IPS DF 4.7 (cell line): Measurements from ENCODE around the gene KHDC1.
"Not testable (repeated sequence)": the region's sequence is repeated elsewhere in the genome, so short reads cannot be mapped to it uniquely, and the experiment has no call there.

ENCODE experiments used
- DNase-seq: peaks from one replicate; pipeline ENCODE4 v3.0.0-alpha.2; 2013; ENCODE audit warnings: low spot score; ENCODE audit errors: extremely low read depth

KHDC1 gene

DNA sequence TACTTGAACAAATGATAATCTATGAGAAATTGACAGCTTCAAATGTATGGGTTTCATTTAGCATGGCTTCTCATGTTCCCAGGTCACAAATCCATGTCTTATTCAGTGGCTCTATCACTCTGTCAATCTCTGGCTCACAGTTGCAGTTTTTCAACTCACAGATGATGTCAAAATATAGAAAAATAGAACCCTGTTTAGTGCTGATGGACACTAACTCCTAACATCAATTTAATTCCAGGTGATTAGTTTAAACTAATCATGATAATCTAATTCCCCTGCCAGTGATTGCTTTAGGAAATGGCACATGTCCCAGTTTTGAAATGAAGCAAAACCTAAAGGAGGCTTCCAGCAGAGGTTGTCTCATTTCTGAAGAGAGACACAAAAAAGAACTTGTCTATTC is 13.0 kb downstream of the KHDC1 start:
- DNase-seq, result no peak

DNA sequence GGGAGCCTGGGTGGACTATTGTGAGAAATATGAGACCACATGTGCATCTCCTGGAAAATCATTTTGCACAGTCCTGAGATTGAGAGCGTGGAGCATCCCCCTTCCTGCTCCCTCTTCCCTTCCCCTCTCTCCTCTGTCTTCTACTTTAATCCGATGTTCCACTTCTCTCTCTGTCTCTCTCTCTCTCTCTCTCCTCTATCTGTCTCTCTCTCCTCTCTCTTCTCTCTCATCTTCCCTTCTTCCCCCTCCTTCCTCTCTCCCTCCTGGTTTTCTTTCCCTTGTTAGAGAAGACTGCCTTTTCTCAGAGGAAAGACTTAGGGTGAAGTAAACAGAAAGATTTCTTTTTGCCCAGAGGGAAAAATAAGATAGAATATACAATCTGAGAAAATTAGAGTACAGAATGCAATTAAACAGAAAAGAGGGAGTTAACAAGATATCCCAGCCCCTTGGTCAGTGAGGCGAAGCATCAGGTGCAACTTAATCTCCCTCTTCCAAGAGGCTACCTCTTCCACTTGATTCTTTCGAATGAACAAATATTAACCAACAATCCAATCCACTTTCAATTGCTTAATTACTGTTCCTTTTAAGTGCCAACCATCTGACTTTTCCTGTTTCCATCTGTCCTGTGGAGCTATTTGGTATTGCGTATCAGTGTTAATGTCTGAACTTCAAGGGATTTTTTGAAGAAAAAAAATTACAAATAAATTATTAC is 14.6 kb downstream of the KHDC1 start:
- no peak for DNase-seq

DNA sequence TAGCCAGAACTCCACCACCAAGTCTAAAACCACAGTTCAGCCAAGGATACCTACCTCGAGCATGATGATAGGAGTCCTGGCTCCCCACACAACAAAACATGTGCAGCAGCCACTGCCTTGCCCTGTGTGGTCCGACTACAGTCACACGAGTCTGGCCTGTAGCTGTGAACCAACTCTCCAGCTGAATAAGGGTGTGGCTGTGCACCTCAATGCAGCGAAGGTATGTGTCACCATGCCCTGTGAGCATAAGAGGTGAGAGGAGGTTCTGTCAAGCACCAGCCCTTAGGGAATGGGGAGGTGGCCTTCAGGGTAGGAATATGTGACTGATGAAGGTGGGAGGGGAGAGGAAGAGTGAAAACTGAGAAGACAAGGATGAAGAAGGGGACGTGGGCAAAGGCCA is 21.0 kb downstream of the KHDC1 start:
- no peak for DNase-seq

DNA sequence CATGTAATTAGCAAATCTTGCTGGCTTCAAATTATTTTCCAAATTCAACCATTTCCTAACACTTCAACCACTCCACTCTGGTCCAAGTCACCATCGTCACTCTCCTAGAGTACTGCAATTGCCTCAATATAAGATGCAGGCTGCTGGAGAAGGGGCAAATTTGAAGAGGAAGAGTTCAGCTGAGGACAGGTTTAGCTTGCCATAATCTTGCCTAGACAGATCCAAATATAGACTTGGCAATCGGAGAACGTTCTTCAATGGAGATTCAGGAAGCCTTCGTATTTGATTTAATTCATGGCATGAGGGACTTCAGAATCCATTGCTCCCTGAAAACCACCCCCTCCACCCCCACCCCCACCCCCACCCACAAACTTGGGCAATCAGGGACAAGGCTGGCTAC is 22.3 kb downstream of the KHDC1 start:
- no peak for DNase-seq

DNA sequence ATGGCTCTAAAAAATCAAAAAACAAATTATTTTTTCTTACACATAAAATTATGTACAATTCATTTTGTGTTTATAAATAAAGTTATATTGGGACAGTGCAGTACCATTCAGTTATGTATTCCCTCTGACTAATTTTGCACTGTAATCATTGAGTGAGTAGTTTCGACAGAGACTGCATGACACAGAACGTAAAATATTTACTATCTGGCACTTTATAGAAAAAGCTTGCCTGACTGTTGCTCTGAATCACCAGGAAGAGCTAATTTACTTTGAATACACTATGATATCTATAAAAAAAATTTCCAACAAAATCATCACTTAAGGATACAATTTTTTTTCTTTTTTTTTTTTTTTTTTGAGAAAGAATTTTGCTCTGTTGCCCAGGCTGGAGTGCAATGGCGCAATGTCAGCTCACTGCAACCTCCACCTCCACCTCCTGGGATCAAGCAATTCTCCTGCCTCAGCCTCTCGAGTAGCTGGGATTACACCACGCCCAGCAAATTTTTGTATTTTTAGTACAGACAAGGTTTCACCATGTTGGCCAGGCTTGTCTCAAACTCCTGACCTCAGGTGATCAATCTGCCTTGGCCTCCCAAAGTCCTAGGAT is 26.7 kb downstream of the KHDC1 start:
- DNase-seq, result no peak

DNA sequence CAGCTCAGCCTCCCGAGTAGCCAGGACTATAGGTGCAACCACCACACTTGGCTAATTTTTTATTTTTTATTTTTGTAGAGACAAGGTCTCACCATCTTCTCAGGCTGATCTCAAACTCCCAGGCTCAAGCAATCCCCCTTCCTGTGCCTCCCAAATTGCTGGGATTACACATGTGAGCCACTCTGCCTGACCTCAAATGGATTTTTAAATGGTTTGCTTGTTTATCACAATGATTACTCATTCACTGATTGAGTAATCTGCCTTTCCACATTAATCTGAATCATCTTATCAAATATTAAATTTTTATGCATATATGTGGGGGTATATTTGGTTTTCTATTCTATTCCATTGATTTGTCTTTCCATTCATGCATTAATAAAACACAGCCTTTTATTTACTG is 28.3 kb downstream of the KHDC1 start:
- DNase-seq, result no peak

DNA sequence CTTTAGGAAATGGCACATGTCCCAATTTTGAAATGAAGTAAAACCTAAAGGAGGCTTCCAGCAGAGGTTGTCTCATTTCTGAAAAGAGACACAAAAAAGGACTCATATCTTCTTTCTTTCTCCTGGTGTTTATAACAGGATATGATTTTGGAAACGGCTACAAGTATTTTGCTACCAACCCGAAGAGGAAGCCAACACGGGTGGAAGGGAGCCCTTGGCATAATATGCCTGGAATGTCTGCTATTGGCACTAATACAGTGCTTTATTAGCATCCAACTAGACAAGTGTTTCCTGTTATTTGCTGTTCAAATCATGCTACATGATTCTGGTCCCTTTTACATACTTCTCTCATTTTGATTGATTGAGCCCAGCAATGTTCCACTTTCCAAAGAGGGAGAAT is 29.0 kb downstream of the KHDC1 start:
- not testable (repeated sequence) for DNase-seq

DNA sequence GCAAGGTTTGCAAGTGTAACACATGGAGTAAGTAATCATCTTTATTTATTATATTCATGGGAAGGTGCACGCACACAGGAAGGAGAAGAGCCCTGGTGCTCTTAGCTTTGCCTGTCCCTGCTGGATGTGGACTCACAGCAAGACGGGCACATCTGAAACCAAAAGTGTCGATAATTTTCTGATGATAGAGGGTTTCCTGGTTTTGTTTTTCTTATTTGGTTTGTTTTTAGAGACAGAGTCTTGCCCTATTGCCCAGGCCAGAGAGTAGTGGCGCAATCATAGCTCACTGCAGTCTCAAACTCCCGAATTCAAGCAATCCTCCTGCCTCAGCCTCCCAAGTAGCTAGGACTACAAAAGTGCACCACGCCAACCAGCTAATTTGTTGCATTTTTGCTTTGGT is 29.9 kb downstream of the KHDC1 start:
- no peak for DNase-seq

DNA sequence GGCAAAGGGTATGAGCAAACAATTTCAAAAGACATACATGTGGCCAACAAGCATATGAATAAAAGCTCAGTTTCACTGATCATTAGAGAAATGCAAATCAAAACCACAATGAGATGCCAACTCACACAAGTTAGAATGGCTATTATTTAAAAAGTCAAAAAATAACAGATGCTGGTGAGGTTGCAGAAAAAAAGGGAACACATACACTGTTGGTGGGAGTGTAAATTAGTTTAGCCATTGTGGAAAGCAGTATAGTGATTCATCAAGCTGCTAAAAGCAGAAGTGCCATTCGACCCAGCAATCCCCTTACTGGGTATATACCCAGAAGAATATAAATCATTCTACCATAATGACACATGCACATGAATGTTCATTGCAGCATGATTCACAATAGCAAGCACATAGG is 31.0 kb downstream of the KHDC1 start:
- DNase-seq, result no peak

DNA sequence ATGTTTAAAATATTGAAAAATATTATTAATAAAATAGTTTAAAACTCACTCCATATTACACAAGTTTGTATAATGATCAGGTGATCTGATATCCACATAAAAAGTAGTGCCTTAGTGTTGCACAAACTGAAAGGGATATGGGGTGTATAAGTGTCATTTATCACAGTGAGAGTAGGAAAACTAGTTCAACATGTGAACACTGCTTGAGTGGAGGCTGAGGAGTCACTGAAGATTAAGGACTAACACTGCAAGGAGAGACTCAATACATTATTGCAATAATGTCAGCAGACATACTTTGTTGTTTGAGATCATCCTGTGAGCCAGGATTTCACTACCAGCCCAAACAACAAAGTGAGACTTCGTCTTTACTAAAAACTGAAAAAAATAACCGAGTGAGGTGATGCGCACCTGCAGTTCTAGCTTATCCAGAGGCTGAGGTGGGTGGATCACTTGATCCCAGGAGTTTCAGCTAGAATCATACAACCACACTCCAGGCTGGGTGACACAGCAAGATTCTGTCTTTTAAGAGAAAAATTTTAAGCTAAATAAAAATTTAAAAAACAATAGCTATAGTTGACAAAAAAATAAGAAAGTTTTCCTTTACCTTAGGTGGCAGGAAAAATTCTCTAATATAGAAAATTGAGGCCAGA is 35.3 kb downstream of the KHDC1 start:
- DNase-seq, result no peak

DNA sequence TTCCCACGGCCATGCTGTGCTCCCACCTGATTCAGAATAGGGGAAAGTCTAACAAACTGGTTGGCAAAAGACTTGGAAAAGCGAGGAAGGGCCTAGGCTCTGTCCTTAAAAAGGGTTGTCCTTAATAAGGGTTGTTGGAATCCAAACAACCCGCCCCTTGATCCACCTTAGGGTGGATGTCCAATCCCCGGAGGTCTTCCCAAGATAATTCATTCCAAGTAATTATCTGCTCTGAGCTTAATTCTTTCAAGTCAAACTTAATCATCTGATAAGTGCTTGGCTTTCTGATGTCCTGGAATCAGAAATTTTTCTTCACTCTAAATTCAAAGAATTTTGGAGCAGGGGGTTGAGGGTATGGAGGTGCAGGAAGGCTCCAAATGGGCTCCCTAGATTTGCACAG is 37.6 kb downstream of the KHDC1 start, which contains the start of gene KHDC1L:
Gene KHDC1L, minus strand, starts transcription at position 101 of the 400 bp plus-strand sequence. Its CDS starts 88 bp downstream, at position 13.
- no peak for DNase-seq

DNA sequence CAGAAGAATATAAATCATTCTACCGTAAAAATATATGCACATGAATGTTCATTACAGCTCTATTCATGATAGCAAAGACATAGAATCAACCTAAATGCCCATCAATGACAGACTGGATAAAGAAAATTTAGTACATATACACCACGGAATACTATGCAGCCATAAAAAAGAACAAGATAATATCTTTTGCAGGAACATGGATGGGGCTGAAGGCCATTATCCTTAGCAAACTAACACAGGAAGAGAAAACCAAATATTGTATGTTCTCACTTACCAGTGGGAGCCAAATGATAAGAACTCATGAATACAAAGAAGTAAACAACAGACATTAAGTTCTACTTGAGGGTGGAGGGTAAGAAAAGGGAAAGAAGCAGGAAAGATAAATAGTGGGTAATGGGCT is 46.1 kb downstream of the KHDC1 start:
- DNase-seq, result no peak

DNA sequence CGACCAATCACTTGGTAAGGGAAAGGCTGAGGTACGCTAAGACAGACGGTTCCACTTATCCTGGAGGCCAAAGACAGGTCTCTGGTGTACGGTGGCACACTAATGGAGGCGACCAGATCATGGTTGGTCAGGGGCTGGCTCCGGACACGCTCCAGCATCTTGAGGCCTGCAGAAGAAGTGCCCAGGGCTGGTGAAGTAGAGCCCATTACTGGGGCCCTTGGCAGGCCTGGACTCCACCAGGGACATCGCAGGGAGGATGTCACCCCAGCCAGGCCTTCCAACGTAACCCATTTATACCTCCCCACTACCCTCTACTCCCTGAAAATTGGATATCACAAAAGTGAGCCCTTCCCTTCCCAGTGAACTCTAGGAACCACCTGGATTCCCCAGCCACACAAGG is 53.9 kb downstream of the KHDC1 start:
- no peak for DNase-seq

DNA sequence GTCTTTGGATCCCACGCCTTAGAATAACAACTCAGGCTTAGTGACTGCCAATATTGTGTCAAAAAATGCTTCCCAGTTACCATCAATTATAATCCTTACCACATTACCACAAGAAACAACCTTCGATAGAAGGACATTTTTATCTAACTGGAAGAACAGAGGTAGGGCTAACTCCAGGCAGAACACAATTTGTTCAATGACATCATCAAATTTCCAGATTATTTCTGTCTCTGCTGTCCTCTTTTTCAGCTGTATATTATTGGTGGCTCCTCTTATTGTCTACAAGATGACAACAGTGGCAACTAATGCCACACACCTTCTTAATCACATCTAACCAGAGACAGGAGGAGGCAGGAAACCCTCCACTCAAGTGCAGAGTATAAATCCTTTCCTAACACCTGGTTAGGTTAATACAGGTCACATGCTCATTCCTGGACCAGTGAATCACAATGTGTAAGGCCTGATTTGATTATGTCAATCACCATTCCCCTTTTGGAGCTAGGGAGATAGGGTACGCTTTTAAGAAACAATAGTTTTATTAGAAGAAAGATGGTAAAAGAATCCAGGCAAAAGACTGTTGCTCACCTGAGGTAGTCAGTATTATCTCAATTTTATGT is 55.7 kb downstream of the KHDC1 start:
- no peak for DNase-seq

DNA sequence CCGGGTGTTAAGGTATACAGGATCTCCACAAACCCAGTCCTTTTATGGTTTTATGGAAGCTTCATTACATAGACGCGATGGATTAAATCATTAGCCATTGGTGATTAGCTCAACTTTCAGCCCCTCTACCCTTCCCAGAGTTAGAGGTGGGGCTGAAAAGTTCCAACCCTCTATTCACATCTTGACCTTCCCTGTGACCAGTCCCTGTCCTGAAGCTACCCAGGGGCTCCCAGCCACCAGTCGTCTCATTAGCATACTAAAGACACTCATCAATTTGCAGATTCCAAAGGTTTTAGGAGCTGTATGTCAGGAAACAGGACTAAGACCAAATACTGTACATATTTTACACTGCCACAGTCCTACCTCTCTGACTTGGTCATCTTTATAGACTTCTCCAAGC is 58.7 kb downstream of the KHDC1 start:
- DNase-seq, result no peak

DNA sequence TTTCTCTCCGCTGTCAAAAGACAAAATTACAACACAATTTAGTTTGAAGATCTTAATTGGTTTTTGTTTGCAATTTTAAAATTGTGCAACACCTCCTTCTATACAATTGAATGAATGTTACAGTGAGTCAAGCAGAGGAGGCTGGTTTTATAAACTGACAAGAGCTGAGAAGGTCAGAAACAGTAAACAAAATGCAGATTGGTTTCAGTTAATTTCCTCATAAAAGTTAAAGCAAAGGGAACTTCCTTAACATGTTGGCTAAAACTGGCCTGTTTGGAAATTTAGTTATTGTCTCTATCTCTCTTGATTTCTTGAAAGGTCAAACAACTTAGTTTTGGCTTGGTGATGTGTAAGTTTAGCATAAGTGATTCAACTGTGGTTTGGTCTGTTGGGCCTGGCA is 59.9 kb downstream of the KHDC1 start:
- DNase-seq, result no peak

DNA sequence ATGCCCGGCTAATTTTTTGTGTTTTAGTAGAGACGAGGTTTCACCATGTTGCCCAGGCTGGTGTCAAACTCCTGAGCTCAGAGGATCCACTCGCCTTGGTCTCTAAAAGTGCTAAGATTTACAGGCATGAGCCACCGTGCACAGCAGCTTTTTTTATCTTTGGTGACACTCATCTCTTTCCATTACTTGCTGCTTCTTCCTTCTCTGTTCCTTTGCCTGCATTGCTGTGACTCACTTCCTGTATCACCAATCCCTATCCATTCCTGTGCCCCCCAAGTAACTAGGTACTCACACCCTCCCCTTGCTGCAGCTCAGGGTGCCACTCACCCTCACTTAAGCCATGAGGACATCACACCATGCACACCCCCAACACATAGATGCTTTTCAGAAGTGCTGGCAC is 62.3 kb downstream of the KHDC1 start:
- no peak for DNase-seq

DNA sequence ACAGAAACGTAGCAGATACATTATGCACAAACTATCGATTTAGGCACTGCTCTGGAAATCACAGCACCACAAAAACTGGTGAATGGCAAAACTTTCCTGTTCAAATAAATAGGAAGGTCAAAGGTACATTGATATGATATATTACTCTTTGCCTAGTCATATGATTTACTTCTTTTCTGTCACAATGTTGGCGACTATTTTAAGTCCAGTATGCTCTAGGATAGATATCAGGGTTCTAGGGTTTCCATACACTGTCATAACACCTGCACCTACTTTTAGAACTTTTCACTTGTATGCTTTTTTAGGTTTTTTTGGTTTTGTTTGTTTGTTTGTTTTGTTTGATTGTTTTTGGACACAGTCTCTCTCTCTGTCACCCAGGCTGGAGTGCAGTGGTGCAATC is 62.7 kb downstream of the KHDC1 start:
- DNase-seq, result no peak

DNA sequence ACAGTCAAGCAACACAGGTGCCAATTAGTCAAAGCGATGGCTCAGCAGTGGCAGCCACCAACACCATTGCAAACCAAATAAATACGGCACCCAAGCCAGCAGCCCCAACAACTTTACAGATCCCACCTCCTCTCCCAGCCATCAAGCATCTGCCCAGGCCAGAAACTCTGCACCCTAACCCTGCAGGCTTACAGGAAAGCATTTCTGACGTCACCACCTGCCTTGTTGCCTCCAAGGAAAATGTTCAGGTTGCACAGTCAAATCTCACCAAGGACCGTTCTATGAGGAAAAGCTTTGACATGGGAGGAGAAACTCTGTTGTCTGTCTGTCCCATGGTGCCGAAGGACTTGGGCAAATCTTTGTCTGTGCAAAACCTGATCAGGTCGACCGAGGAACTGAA is 68.3 kb downstream of the KHDC1 start:
- no peak for DNase-seq

DNA sequence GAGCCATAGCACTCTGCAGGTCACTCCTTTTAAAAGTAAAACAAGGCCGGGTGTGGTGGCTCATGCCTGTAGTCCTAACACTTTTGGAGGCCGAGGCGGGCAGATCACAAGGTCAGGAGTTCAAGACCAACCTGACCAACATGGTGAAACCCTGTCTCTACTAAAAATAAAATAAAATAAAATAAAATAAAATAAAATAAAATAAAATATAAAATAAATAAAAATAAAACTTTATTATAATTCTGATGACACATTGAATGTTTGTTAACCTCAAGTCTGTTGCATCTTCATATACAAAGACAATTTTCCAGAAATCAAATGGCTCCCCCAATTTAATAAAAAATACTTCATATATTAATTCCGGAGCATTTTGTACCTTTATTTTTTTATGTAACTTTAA is 69.7 kb downstream of the KHDC1 start:
- not testable (repeated sequence) for DNase-seq
